Activated B cell treated with CpG ODN at 0.5 μM for 24 hours (primary cell): ENCODE results near the gene RUSF1. TPM values are rescaled to one million over a fixed set of nuclear protein-coding genes. Genes with fewer than 3 reads are reported as not detected.

Source experiments
- ATAC-seq: fragments of 200-7000 bp; cut with Tn5 transposase; one replicate; pipeline ENCODE4 v1.10.0; 2021; ENCODE audit warnings: low read depth, mild to moderate bottlenecking, moderate library complexity
- CTCF ChIA-PET: fragments of 350-600 bp; sonication (Branson Sonifier 250); formaldehyde crosslinking; loops from one replicate; lab custom pipeline; 2021; ENCODE audit warnings: antibody characterized with exemption; lab: Charles Lee
- POLR2A ChIA-PET: fragments of 350-600 bp; sonication (Branson Sonifier 250); formaldehyde crosslinking; loops from one replicate; lab custom pipeline; 2021; ENCODE audit warnings: antibody characterized with exemption; lab: Charles Lee
- DNase-seq: peaks from one replicate; pipeline ENCODE4 v3.0.0; 2022
- H3K27ac Mint-ChIP-seq: one replicate; pipeline ENCODE4 v1.8.0; 2020; ENCODE audit warnings: mixed read lengths
- H3K27me3 Mint-ChIP-seq: one replicate; pipeline ENCODE4 v1.8.0; 2021; ENCODE audit warnings: mixed read lengths
- H3K36me3 Mint-ChIP-seq: one replicate; pipeline ENCODE4 v1.8.0; 2021; ENCODE audit warnings: low read depth, mixed read lengths
- H3K4me1 Mint-ChIP-seq: one replicate; pipeline ENCODE4 v1.8.0; 2021; ENCODE audit warnings: mixed read lengths
- H3K4me3 Mint-ChIP-seq: one replicate; pipeline ENCODE4 v1.8.0; 2020; ENCODE audit warnings: mild to moderate bottlenecking, mixed read lengths
- H3K9me3 Mint-ChIP-seq: one replicate; pipeline ENCODE4 v1.8.0; 2020; ENCODE audit warnings: mixed read lengths
- intact Hi-C: fragments of 100-400 bp; cut with micrococcal nuclease; formaldehyde crosslinking; loops from one replicate; pipeline ENCODE4 v1.15.1; 2024
- total RNA-seq: library from RNA; stranded (reverse); gene quantifications from 2 replicates; pipeline ENCODE4 v1.2.3, GENCODE V29; 2022
- TF ChIP-seq, protein P1 (sequence below): fragments of 200-600 bp; IDR thresholded peaks from one replicate; pipeline ENCODE4 v1.8.0; 2022; ENCODE audit warnings: antibody characterized with exemption, mild to moderate bottlenecking

The RUSF1 gene
- total RNA-seq, 1 donor from 2014 or later: 59.7 TPM

DNA sequence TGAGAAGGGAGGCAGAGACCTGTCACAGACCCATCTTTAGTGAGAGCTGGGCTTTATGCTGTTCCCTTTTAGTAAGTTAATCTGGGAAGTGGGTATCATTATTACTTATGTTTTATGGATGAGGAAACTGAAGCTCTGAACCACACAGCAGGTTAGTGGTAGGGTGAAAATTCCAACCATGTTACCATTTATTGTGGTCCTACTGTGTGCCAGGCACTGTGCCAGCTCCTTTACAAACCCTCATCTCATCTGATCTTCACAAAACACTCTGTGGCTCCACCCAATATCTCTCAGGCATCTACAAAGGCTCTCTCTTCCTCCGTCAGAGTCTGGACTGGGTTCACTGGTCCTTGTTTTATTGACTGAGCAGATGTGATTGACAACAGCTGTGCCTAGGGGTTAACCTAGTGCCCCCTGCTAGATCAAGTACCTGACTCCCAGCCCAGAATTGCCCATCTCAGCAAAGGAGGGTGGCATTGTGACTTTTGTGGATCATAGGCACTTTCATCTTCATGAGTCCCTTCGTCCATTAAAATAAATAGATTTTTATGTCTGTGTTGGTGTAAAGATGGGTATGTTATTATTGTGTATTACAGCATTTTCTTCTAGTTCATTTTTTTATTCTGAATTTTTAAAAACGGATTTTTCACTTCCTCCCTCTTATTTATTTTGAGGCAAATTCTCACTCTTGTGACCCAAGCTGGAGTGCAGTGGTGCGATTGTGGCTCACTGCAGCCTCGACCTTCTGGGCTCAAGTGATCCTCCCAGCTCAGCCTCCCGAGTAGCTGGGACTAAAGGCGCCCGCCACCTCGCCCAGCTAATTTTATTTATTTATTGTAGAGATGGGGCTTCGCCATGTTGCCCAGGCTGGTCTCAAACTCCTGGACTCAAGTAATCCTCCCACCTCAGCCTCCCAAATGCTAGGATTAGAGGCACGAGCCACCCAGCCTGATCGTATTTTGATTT, 33.1 kb downstream of the RUSF1 start:
- no peak for ATAC-seq
- no peak overlapping the region for H3K27ac Mint-ChIP-seq
- ChIA-PET CTCF (interaction anchor here (1.4 kb wide), 1 partner anchor 394 kb away, joined by 3 read pairs; no protein-coding TSS in a partner anchor), POLR2A (interaction anchor here (0.8 to 4.3 kb wide), 2 partner anchors 15 to 16 kb away, joined by 4 to 27 read pairs; partner anchors contain the start of gene ARMC5)
- DNase-seq: no peak
- H3K27me3 Mint-ChIP-seq: peaks cover 2% of the 10 kb centered on the region
- intact Hi-C loops: no loop called here
- peaks cover 35% of the 10 kb centered on the region for H3K4me1 Mint-ChIP-seq
- TF ChIP-seq, protein P1, sequence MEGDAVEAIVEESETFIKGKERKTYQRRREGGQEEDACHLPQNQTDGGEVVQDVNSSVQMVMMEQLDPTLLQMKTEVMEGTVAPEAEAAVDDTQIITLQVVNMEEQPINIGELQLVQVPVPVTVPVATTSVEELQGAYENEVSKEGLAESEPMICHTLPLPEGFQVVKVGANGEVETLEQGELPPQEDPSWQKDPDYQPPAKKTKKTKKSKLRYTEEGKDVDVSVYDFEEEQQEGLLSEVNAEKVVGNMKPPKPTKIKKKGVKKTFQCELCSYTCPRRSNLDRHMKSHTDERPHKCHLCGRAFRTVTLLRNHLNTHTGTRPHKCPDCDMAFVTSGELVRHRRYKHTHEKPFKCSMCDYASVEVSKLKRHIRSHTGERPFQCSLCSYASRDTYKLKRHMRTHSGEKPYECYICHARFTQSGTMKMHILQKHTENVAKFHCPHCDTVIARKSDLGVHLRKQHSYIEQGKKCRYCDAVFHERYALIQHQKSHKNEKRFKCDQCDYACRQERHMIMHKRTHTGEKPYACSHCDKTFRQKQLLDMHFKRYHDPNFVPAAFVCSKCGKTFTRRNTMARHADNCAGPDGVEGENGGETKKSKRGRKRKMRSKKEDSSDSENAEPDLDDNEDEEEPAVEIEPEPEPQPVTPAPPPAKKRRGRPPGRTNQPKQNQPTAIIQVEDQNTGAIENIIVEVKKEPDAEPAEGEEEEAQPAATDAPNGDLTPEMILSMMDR: no peak
- no peaks in the 10 kb centered on the region for H3K36me3 Mint-ChIP-seq
- H3K9me3 Mint-ChIP-seq: no peaks in the 10 kb centered on the region
- peak overlapping the region; percentile 35 for H3K4me3 Mint-ChIP-seq

DNA sequence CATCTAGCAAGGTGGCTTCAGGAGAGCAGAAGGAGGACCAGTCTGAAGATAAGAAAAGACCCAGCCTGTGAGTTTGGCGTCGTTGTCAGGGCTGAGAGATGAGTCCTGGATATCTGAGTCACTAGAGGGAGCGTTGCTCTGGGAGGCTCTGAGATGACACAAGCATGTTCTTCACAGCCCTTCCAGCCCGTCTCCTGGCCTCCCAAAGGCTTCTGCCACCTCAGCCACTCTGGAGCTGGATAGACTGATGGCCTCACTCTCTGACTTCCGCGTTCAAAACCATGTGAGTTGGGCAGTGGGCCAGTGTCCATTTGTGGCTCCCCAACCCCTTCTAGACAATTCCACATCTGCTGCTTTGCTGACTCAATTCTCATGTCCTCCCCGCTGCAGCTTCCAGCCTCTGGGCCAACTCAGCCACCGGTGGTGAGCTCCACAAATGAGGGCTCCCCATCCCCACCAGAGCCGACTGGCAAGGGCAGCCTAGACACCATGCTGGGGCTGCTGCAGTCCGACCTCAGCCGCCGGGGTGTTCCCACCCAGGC, 33.9 kb downstream of the RUSF1 start:
- H3K36me3 Mint-ChIP-seq: no peaks in the 10 kb centered on the region
- DNase-seq: no peak
- ChIA-PET CTCF (interaction anchor here (1.4 kb wide), 1 partner anchor 394 kb away, joined by 3 read pairs; no protein-coding TSS in a partner anchor), POLR2A (interaction anchor here (0.8 kb wide), 1 partner anchor 14 kb away, joined by 4 read pairs; the partner anchor contains the start of gene ARMC5)
- ATAC-seq: no peak
- no peaks in the 10 kb centered on the region for H3K9me3 Mint-ChIP-seq
- no peaks in the 10 kb centered on the region for H3K27me3 Mint-ChIP-seq
- H3K4me1 Mint-ChIP-seq: peaks cover 35% of the 10 kb centered on the region
- no peak overlapping the region for H3K27ac Mint-ChIP-seq
- no peak overlapping the region for H3K4me3 Mint-ChIP-seq
- TF ChIP-seq, protein P1: no peak
- intact Hi-C loops: no loop called here

GRCh38 chr16:31473264-31473984, 34.8 kb downstream of the RUSF1 start:
- no peak for ATAC-seq
- intact Hi-C loops: loop anchor here (2.0 kb wide), 1 partner anchor 13 kb away; no protein-coding TSS in a partner anchor
- no peak overlapping the region for H3K27ac Mint-ChIP-seq
- H3K9me3 Mint-ChIP-seq: no peaks in the 10 kb centered on the region
- H3K27me3 Mint-ChIP-seq: no peaks in the 10 kb centered on the region
- H3K4me3 Mint-ChIP-seq: peak overlapping the region; percentile 78
- ChIA-PET CTCF (no interaction called here), POLR2A (no interaction called here)
- TF ChIP-seq, protein P1: no peak
- no peaks in the 10 kb centered on the region for H3K36me3 Mint-ChIP-seq
- H3K4me1 Mint-ChIP-seq: peaks cover 39% of the 10 kb centered on the region
- DNase-seq: no peak

DNA sequence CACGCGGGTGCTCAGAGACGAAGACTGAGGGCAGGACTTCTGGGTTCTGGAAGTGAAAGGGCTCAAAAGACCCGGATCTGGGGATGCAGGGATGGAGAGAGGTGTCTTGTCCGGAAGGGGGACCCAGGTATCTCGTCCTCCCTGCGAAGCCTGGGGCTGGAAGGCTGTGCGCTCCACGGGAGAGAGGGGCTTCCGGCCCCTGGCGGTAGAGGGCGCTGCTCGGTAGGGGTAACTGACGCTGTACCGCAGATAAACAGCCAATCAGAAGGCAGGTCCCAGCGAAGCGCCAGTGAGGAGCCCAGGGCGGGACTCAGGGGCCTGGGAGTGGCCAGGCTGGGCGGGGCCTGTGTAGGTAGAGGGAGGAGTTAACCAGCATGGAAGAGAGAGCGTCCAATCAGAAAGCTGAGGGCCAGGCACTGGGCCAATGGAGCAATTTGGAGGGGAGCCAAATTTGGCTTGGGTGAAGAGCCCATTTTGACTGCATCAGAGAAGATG, 35.4 kb downstream of the RUSF1 start:
- H3K27me3 Mint-ChIP-seq: no peaks in the 10 kb centered on the region
- intact Hi-C loops: loop anchor here (2.0 kb wide), 1 partner anchor 14 kb away; no protein-coding TSS in a partner anchor
- POLR2A ChIA-PET: no interaction called here
- TF ChIP-seq, protein P1: no peak
- no peak overlapping the region for H3K27ac Mint-ChIP-seq
- H3K9me3 Mint-ChIP-seq: no peaks in the 10 kb centered on the region
- peaks cover 43% of the 10 kb centered on the region for H3K4me1 Mint-ChIP-seq
- no peaks in the 10 kb centered on the region for H3K36me3 Mint-ChIP-seq
- no peak for ATAC-seq
- CTCF ChIA-PET: no interaction called here
- DNase-seq: no peak
- H3K4me3 Mint-ChIP-seq: peak overlapping the region; percentile 78
